GM21529 (cell line): Measurements from ENCODE around the gene COL23A1.

Experiments used
- ATAC-seq: cut with Tn5 transposase; IDR thresholded peaks from one replicate; pipeline ENCODE4 v1.9.1; 2021; ENCODE audit not compliant: unreplicated experiment

COL23A1 gene

DNA sequence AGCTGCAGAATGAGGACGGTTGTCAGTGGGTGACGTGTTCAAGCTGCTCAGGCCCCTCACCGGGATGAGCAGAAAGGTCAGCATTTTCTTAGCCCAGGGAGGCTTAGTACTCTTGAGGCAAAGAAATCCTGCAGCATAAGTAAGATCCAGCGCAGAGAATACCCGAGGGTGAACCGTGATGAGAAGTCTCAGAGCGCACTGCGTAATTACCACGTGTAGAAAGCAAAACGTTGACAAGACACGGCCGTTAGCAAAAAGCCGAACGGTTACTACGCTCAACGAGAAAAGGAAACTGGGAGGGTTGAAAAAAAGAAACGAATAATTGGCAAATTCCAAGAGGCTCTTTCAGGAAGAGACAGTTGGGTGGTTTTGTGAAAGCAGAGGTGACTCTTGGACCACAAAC, 104.0 kb downstream of the COL23A1 start:
- ATAC-seq, result no peak

DNA sequence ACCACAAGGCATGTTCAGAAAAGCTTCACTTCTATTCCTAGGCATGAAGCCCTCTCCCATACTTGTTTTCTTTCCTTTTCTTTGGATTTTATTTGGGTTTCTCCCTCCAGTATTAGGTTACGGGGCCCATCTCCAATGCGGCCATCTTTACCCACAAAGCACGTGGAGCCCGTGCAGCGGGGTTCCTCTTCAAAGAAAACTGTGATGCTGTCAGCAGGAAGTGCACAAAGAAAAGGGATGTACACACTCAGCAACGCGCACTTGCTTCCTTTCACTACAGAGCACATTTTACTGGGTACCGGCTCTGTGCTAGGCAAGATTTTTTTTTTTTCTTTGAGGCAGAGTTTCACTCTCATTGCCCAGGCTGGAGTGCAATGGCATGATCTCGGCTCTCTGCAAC, 106.6 kb downstream of the COL23A1 start:
- no peak for ATAC-seq

DNA sequence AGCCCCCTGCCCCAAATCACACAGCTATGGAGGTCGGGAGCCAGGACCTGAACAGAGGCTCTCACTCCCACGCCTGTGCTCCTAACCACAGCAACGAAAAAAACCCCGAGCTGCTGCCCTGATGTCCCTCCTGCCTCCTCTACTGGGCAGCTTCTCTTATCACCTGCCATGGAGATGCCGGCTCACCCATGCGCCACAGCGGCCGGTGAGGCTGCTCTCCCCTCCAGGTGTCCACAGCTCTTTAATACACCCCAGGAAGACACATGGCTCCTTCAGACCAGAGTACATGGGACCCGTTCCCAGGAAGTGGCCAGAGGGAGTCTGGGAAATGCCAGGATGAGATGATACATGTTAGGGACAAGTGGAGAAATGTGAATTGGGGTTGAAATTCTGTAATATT, 110.9 kb downstream of the COL23A1 start:
- no peak for ATAC-seq

DNA sequence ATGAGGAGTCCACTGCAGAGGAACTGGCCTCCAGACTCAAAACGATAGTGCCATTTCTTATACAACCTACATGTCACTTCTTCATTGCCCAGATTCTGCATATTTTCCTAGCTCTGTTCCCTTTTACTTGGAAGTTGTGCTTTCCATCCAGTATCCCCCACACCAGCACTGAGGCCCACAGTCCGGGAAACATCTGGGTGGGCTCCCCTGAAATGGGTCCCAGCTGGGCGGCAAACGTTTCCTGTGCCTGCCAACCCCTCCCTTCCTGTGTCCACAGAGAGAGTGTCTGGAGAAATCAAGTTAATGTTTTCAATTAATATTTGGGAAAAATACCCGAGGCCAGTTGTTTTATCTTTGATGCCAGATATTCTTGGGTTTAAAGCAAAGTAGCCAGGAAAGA, 111.8 kb downstream of the COL23A1 start:
- ATAC-seq, result no peak

- ATAC-seq, result no peak
Observed at GRCh38 chr5:178477802-178478201, 112.4 kb downstream of the COL23A1 start.

GRCh38 chr5:178476972-178477754, 113.0 kb downstream of the COL23A1 start:
- no peak for ATAC-seq

- ATAC-seq, result no peak
Observed at GRCh38 chr5:178476531-178476930, 113.7 kb downstream of the COL23A1 start.

- ATAC-seq, result no peak
Observed at GRCh38 chr5:178475422-178475821, 114.8 kb downstream of the COL23A1 start.

GRCh38 chr5:178474562-178475184, 115.5 kb downstream of the COL23A1 start:
- no peak for ATAC-seq

DNA sequence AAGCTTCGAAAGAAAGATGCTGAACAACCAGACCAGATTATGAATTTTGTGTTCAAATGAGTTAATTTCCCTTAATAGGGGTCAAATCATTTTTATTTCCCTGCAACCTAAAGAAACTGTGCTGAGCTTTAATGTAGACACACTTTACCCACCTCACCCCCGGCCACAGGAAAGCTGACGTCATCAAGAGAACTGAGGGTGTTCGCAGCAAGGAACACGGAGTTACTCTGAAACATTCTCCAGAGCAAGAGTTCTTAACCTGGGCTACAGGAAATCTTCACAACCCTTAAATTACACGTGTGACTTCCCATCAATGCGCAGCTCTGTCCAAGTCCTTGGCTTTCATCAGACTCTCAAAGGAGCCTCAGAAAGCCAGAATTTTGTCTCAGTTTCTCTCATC, 116.3 kb downstream of the COL23A1 start:
- ATAC-seq, result no peak

GRCh38 chr5:178472138-178472537, 118.1 kb downstream of the COL23A1 start:
- no peak for ATAC-seq

DNA sequence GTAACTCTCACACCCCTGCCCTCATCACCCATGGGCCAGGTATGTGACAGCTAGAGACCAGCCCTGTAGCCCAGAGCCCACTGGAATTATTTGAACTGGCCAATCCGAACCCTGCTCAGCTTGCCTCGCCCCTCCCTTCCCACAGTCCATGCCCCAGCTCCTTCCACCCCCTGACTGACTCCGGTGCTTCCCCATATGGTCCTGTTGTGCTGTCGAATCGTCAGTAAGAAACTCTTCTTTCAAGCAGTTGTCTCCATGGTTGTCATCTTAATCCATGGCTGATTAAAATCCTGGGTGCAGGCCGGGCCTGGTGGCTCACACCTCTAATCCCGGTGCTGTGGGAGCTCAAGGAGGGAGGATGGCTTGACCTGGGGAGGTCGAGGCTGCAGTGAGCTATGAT, 118.5 kb downstream of the COL23A1 start:
- ATAC-seq, result no peak

DNA sequence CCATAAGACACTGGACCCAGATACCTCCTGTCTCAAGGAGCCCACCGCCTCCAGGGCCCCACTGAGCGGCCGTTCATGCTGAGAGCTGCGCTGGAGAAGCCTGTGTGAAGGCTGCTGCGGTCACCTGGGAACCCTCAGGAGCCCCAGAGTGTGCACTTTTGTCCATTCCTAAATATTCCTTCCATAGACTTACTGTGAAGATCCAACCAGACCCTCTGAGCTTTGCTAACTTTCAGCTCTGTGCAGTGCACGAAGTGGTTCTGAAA, 119.5 kb downstream of the COL23A1 start:
- no peak for ATAC-seq

DNA sequence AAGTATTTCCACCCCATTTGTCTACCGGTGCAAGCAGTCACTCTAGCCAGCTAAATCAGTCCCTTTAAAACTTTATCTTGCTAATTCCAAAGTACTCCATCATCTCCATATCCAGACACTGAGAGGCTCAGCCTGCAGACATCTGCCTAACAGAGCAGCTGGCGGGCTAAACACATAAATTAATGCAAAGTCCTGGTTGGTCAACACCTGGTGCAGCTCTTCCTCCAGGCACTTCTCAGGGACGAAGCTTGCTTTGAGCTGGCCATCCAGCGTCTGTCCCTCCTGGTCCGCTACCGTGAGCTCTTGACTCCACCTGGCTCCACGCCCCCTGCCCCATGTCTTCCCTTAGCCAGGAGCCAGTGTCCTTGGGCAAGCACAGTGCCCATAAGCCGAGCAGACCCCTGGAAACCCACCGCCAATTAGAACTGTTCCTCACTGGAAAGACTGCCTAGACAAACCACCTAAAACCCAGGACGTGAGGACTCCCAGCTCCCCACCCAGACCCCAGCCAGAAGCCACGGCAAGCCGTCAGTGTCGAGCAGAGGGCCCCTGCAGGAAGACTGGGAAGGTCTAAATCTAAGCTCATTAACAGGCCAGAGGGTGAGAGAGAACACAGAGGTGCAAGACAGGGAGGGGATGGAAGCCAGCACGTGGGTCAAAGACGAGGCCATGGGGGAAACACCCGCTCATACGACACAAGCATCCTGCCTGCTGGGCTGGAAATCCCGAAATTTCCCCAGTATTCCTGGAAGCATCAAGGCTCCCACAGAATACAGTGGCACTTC, 120.0 kb downstream of the COL23A1 start:
- ATAC-seq, result no peak

GRCh38 chr5:178469011-178469974, 120.9 kb downstream of the COL23A1 start:
- no peak for ATAC-seq

DNA sequence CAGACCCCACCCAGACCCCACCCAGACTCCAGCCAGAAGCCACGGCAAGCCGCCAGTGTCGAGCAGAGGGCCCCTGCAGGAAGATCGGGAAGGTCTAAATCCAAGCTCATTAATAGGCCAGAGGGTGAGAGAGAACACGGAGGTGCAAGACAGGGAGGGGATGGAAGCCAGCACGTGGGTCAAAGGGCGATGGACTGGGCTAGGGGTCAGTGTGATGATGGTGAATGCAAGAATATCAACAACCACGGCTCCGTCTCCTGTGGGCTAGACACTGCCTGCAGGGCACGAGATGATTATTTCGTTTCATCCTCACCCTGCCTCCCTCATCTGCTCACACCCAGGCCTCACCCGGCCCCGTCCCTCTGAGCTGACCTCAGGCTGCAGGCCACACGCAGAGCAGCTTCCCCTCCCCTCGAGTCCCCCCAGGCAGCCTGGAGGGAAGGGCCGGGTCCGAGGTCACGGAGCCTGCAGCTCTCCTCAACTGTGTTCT, 122.0 kb downstream of the COL23A1 start:
- no peak for ATAC-seq

DNA sequence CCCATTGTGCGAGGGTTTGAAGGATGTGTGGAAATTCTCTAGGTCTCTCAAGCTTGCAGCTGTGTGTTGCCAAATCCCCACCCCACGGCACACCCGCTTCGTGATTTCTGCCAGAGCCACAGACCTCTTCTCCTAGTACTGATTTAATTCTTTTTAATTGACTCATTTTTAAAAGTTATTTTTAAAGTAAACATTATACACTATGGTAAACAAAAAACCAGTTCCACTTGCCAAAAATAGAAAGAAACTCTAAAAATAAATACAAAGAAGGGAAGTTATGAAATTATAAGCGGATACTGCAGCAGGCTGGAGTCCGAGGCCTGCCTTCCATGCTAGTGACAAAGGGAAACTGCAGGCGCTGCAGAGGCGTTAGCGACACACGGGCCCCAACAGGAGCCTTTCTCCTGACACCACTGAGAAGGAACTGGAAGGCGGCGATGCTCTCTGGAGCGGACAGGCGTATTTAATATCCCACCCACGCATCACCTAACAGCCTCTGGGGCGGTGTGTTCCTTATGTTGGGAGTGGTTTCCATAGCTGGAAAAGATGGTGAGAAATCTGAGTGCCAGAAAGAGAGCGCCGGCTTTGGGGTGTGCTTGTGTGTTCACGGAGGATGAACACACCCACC, 122.5 kb downstream of the COL23A1 start:
- no peak for ATAC-seq

DNA sequence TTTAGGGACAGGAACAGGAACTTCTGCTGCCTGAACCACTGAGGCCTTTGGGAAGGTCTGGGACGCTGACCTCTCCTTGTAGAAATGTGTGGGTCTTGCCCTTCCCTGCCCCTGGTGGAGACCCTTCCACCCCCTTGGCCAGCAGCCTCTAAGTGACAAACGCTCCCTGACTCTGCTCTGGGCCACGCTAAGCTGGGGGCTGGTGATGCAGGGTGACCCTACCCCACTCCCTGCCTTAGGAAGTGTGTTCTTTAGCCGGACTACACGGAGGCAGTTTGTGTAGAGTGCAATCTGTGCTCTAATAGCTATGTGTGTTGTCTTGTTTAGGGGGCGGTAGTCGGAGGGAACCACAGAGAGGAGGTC, 123.0 kb downstream of the COL23A1 start:
- no peak for ATAC-seq

DNA sequence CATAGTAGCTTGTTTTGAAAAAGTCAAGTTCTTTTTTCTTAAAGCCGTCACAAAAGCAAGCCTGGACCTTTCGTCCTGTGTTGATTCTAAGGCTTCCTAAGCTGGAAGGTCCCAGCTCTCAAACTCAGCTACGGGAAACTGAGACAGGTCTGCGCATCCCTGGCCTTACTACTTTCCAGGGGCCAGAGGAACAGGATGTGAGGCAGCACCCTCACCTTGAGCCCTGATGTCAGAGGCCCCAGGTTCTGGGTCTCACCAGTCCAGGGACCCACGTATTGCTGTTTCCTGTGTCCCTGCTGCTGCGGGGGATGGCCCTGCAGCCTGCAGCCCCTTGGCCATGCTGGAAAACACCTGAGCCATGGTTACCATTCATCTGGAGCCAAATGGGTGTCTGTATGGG, 123.9 kb downstream of the COL23A1 start:
- ATAC-seq, result no peak

DNA sequence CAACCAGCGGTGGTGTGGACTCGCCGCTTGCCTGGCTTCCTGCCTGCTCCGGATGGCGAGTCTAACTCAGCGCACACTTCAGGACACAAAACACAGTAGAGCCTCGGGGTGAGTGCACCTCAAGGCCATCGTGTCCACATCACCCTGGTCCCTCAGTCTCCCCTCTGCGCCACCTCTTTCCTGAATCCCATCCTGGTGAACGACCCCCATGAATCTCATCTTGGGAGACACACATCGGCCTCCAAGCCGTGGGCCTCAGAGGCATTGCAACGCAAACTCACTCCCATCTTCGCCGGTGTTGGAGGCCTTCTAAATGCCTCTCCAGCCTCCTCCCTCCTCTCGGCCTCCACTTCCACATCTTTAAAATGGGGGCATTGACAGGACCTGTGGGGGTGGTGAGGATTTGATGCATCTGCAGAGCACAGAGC, 124.3 kb downstream of the COL23A1 start:
- no peak for ATAC-seq
